Measurements from ENCODE around the gene HDHD5.

Gene HDHD5

GRCh38 chr22:17120711-17121232 is 38.3 kb downstream of the HDHD5 start:
- POLR2A ChIA-PET, result no interaction called here
- no peak for DNase-seq (ENCODE audit: low read depth, low spot score)
- peak overlapping the region; percentile 36 for H3K4me3 ChIP-seq (ENCODE audit: low read depth, low read length)
- CTCF ChIA-PET, result no interaction called here
- no peak for TF ChIP-seq CTCF (IDR thresholded peaks at IDR 0.05; ENCODE audit: insufficient read depth, low read length, missing control alignments)

GRCh38 chr22:17120281-17120680 is 38.8 kb downstream of the HDHD5 start:
- ChIA-PET CTCF (no interaction called here), POLR2A (no interaction called here)
- no peak overlapping the region; the same call in none of the 2 replicates for H3K4me3 ChIP-seq (ENCODE audit: low read depth, low read length)
- TF ChIP-seq CTCF (IDR thresholded peaks at IDR 0.05; ENCODE audit: insufficient read depth, low read length, missing control alignments), result no peak
- no peak for DNase-seq (ENCODE audit: low read depth, low spot score)

GRCh38 chr22:17119481-17120202 is 39.4 kb downstream of the HDHD5 start:
- CTCF ChIA-PET, result no interaction called here
- POLR2A ChIA-PET, result no interaction called here
- no peak overlapping the region for H3K4me3 ChIP-seq (ENCODE audit: low read depth, low read length)
- DNase-seq (ENCODE audit: low read depth, low spot score), result no peak
- TF ChIP-seq CTCF (IDR thresholded peaks at IDR 0.05; ENCODE audit: insufficient read depth, low read length, missing control alignments), result no peak

- H3K4me3 ChIP-seq (ENCODE audit: low read depth, low read length), result no peak overlapping the region
- ChIA-PET CTCF (interaction anchor here (1.4 kb wide), 1 partner anchor 53 kb away, joined by 7 read pairs; no protein-coding TSS in a partner anchor), POLR2A (no interaction called here)
- DNase-seq (ENCODE audit: low read depth, low spot score), result no peak
- no peak for TF ChIP-seq CTCF (IDR thresholded peaks at IDR 0.05; ENCODE audit: insufficient read depth, low read length, missing control alignments)
Measured at GRCh38 chr22:17118342-17118741, 40.7 kb downstream of the HDHD5 start.

- TF ChIP-seq CTCF (IDR thresholded peaks at IDR 0.05; ENCODE audit: insufficient read depth, low read length, missing control alignments), result no peak
- no peak overlapping the region for H3K4me3 ChIP-seq (ENCODE audit: low read depth, low read length)
- no peak for DNase-seq (ENCODE audit: low read depth, low spot score)
- POLR2A ChIA-PET, result no interaction called here
- CTCF ChIA-PET, result interaction anchor here (1.4 kb wide), 1 partner anchor 54 kb away, joined by 7 read pairs; no protein-coding TSS in a partner anchor
Measured at GRCh38 chr22:17117890-17118289, 41.2 kb downstream of the HDHD5 start.

GRCh38 chr22:17117400-17117799 is 41.7 kb downstream of the HDHD5 start:
- ChIA-PET CTCF (no interaction called here), POLR2A (no interaction called here)
- no peak overlapping the region for H3K4me3 ChIP-seq (ENCODE audit: low read depth, low read length)
- no peak for TF ChIP-seq CTCF (IDR thresholded peaks at IDR 0.05; ENCODE audit: insufficient read depth, low read length, missing control alignments)
- no peak for DNase-seq (ENCODE audit: low read depth, low spot score)
